MCF 10A (cell line): ENCODE results near the gene CADM3. TPM values are rescaled to one million over a fixed set of nuclear protein-coding genes. Genes with fewer than 3 reads are reported as not detected.

Source experiments
- BruUV-seq: library from RNA; stranded (reverse); fragments of 400-500 nt; replicated peaks from 2 replicates; lab custom pipeline; 2021; lab: Mats Ljungman, UMichigan
- CTCF ChIA-PET: fragments of 300-600 bp; sonication (Branson Sonifier 250); formaldehyde crosslinking; extraction: SDS; loops from one replicate; lab custom pipeline; 2021; ENCODE audit warnings: antibody characterized with exemption, inconsistent platforms; lab: Yijun Ruan, JAX
- POLR2A ChIA-PET: fragments of 300-600, 350-650 bp; sonication (Branson Sonifier 250); formaldehyde crosslinking; extraction: SDS; loops from one replicate; lab custom pipeline; 2020; ENCODE audit warnings: antibody characterized with exemption, inconsistent platforms; lab: Yijun Ruan, JAX
- DNase-seq: peaks from one replicate; pipeline ENCODE4 v3.0.0-alpha.2; 2018; ENCODE audit not compliant: unreplicated experiment
- H3K27ac Mint-ChIP-seq: one replicate; pipeline ENCODE4 v1.8.0; 2022; ENCODE audit warnings: mild to moderate bottlenecking, low read depth, mixed read lengths; ENCODE audit not compliant: unreplicated experiment
- H3K27me3 Mint-ChIP-seq: one replicate; pipeline ENCODE4 v1.8.0; 2022; ENCODE audit warnings: mixed read lengths; ENCODE audit not compliant: insufficient read depth, unreplicated experiment
- H3K36me3 Mint-ChIP-seq: one replicate; pipeline ENCODE4 v1.8.0; 2022; ENCODE audit warnings: mild to moderate bottlenecking, moderate library complexity, mixed read lengths; ENCODE audit not compliant: insufficient read depth, unreplicated experiment
- H3K4me1 Mint-ChIP-seq: one replicate; pipeline ENCODE4 v1.8.0; 2022; ENCODE audit warnings: mixed read lengths; ENCODE audit not compliant: insufficient read depth, unreplicated experiment
- H3K4me3 Mint-ChIP-seq: one replicate; pipeline ENCODE4 v1.8.0; 2022; ENCODE audit warnings: mild to moderate bottlenecking, moderate library complexity, mixed read lengths; ENCODE audit not compliant: unreplicated experiment
- H3K9me3 Mint-ChIP-seq: one replicate; pipeline ENCODE4 v1.8.0; 2022; ENCODE audit warnings: mixed read lengths; ENCODE audit not compliant: unreplicated experiment
- CTCF ChIP-seq: fragments of 200-600 bp; IDR thresholded peaks from one replicate; pipeline ENCODE4 v1.8.0; 2022; ENCODE audit warnings: antibody characterized with exemption, mild to moderate bottlenecking; ENCODE audit not compliant: unreplicated experiment
- intact Hi-C: fragments of 100-400 bp; cut with micrococcal nuclease; formaldehyde crosslinking; loops from 2 replicates; pipeline ENCODE4 v1.14.1; 2022
- total RNA-seq: library from RNA; stranded (reverse); gene quantifications from 2 replicates; pipeline ENCODE4 v1.2.3, GENCODE V29; 2022

The CADM3 gene
- total RNA-seq, 1 experiment from 2014 or later = 222 TPM

GRCh38 chr1:159201642-159202041, 30.2 kb downstream of the CADM3 start:
- intact Hi-C loops = no loop called here
- peaks cover 55% of the 10 kb centered on the region for H3K4me1 Mint-ChIP-seq
- no peak overlapping the region for H3K27ac Mint-ChIP-seq
- no peaks in the 10 kb centered on the region for H3K9me3 Mint-ChIP-seq
- peaks cover 83% of the 10 kb centered on the region for H3K36me3 Mint-ChIP-seq
- POLR2A ChIA-PET = interaction anchor here (0.5 to 0.7 kb wide), 2 partner anchors 41 to 229 kb away, joined by 3 read pairs; no protein-coding TSS in a partner anchor
- no peak for DNase-seq
- H3K27me3 Mint-ChIP-seq = no peaks in the 10 kb centered on the region
- H3K4me3 Mint-ChIP-seq = no peak overlapping the region
- BruUV-seq = no TSS peak
- CTCF ChIA-PET = interaction anchor here (0.6 to 17.2 kb wide), 8 partner anchors 11 to 1966 kb away, joined by 3 to 386 read pairs (median 48); partner anchors contain the start of gene CADM3
- no peak for TF ChIP-seq CTCF

- no peaks in the 10 kb centered on the region for H3K27me3 Mint-ChIP-seq
These were observed 32.2 kb downstream of the CADM3 start for GRCh38 chr1:159203610-159204009.

GRCh38 chr1:159204161-159205141, 33.0 kb downstream of the CADM3 start, which contains the start of gene ACKR1:
Gene ACKR1, plus strand, starts transcription at chr1:159204875. Its CDS starts 85 bp downstream, at chr1:159204960.
- peak within 1 kb of the TSS; percentile 36 for H3K27ac Mint-ChIP-seq
- no peak for DNase-seq
- no peaks in the 10 kb centered on the region for H3K9me3 Mint-ChIP-seq
- peaks cover 64% of the 10 kb centered on the region for H3K4me1 Mint-ChIP-seq
- H3K4me3 Mint-ChIP-seq = no peak within 1 kb of the TSS
- ChIA-PET POLR2A (no interaction called here), CTCF (interaction anchor here (0.6 to 17.2 kb wide), 13 partner anchors 8 to 687 kb away, joined by 3 to 386 read pairs (median 4); partner anchors contain the start of gene CADM3)
- TF ChIP-seq CTCF = no peak
- intact Hi-C loops = no loop called here
- no TSS peak for BruUV-seq
- peaks cover 67% of the 10 kb centered on the region for H3K36me3 Mint-ChIP-seq
- no peaks in the 10 kb centered on the region for H3K27me3 Mint-ChIP-seq

More at GRCh38 chr1:159203610-159204009, 32.2 kb downstream of the CADM3 start:
- DNase-seq = no peak
- no peak overlapping the region for H3K4me3 Mint-ChIP-seq
- no peak for TF ChIP-seq CTCF
- H3K4me1 Mint-ChIP-seq = peaks cover 63% of the 10 kb centered on the region
- CTCF ChIA-PET = interaction anchor here (0.6 to 17.2 kb wide), 7 partner anchors 9 to 678 kb away, joined by 3 to 386 read pairs (median 92); partner anchors contain the start of gene CADM3
- no TSS peak for BruUV-seq
- POLR2A ChIA-PET = no interaction called here
- peaks cover 76% of the 10 kb centered on the region for H3K36me3 Mint-ChIP-seq
- intact Hi-C loops = no loop called here
- H3K9me3 Mint-ChIP-seq = no peaks in the 10 kb centered on the region
- no peak overlapping the region for H3K27ac Mint-ChIP-seq

GRCh38 chr1:159205225-159205624, 33.8 kb downstream of the CADM3 start:
- Mint-ChIP-seq H3K36me3 (peaks cover 60% of the 10 kb centered on the region), H3K4me3 (no peak overlapping the region), H3K27ac (peak overlapping the region; percentile 36), H3K4me1 (peaks cover 63% of the 10 kb centered on the region), H3K27me3 (no peaks in the 10 kb centered on the region), H3K9me3 (no peaks in the 10 kb centered on the region)
- CTCF ChIA-PET = interaction anchor here (0.6 to 17.2 kb wide), 10 partner anchors 7 to 686 kb away, joined by 3 to 386 read pairs (median 4); partner anchors contain the start of gene CADM3
- no peak for DNase-seq
- intact Hi-C loops = no loop called here
- no TSS peak for BruUV-seq
- TF ChIP-seq CTCF = no peak
- POLR2A ChIA-PET = no interaction called here
